Stomach (tissue), 9 donors: ENCODE results near the gene MYEOV. TPM values are rescaled to one million over a fixed set of nuclear protein-coding genes. Genes with fewer than 3 reads are reported as not detected.

Source experiments
- DNase-seq, 2 donors: peaks; one replicate each; pipeline versions ENCODE4 v3.0.0 to v3.0.0-alpha.2; 2013 to 2019
- H3K27ac ChIP-seq, 5 donors: fragments of 200-600 bp in 4 of 5; sonication (generic) in 4 of 5; one replicate each; pipeline ENCODE4 v1.5.1; 2013 to 2019; ENCODE audit warnings: mild to moderate bottlenecking in 1 of 5, moderate library complexity in 1 of 5
- H3K27me3 ChIP-seq, 3 donors: fragments of 200-600 bp; sonication (generic); one replicate each; pipeline ENCODE4 v1.5.1; 2017 to 2019; ENCODE audit warnings: mixed run types in 1 of 3
- H3K36me3 ChIP-seq, 4 donors: fragments of 200-600 bp; sonication (generic); 1 replicate in 3 of 4; 2 replicates in 1 of 4; pipeline ENCODE4 v1.5.1; 2016 to 2019
- H3K4me1 ChIP-seq, 4 donors: fragments of 200-600 bp; sonication (generic); one replicate each; pipeline ENCODE4 v1.5.1; 2016 to 2019
- H3K4me3 ChIP-seq, 4 donors: fragments of 200-600 bp; sonication (generic) in 3 of 4; one replicate each; pipeline ENCODE4 v1.5.1; 2016 to 2019; ENCODE audit warnings: mild to moderate bottlenecking in 1 of 4
- H3K9me3 ChIP-seq, 4 donors: fragments of 200-600 bp; sonication (generic); one replicate each; pipeline ENCODE4 v1.5.1; 2016 to 2019
- CTCF ChIP-seq, 7 experiments: fragments of 450-650 bp in 4 of 7; fragments of 200-600 bp in 3 of 7; sonication (generic) in 3 of 7; IDR thresholded peaks; one replicate each; pipeline ENCODE4 v1.5.1; 2016 to 2019; ENCODE audit warnings: antibody characterized with exemption in 7 of 7, control low read depth in 2 of 7, mild to moderate bottlenecking in 1 of 7
- EP300 ChIP-seq: sonication (generic); formaldehyde crosslinking; IDR thresholded peaks from one replicate; pipeline ENCODE4 v1.6.1; 2017; ENCODE audit warnings: antibody characterized with exemption
- POLR2A ChIP-seq, 4 donors: fragments of 450-650 bp; IDR thresholded peaks; one replicate each; pipeline ENCODE4 v1.6.1; 2016; ENCODE audit warnings: antibody characterized with exemption in 4 of 4, control low read depth in 2 of 4, mild to moderate bottlenecking in 1 of 4, moderate library complexity in 1 of 4
- POLR2AphosphoS5 ChIP-seq, 3 donors: sonication (generic); formaldehyde crosslinking; IDR thresholded peaks; one replicate each; pipeline ENCODE4 v1.6.1; 2016; ENCODE audit warnings: antibody characterized with exemption in 3 of 3
- WGBS, 5 donors: extraction: QIAGEN DNeasy Blood & Tissue Kit in 3 of 5; methylation state at CpG; one replicate each; pipeline versions ENCODE4 v1.1.5 to v1.1.7; 2013 to 2018; 5-methylcytosine and 5-hydroxymethylcytosine counted together
- intact Hi-C: fragments of 100-400 bp; cut with DNase I; formaldehyde crosslinking; loops from one replicate; pipeline ENCODE4 v1.15.1; 2023; ENCODE audit warnings: low total_unique reads
- polyA plus RNA-seq, 3 donors: library from polyadenylated mRNA; stranded (reverse); fragments of 200-250 nt; gene quantifications; one replicate each; pipeline ENCODE4 v1.2.3, GENCODE V29; 2013
- total RNA-seq, 5 donors: library from RNA; depleted of rRNA; stranded (reverse); fragments of >200 nt; gene quantifications; one replicate each; pipeline versions ENCODE4 v1.1.0 to v1.2.3, GENCODE V29; 2014 to 2016
- donor health status: healthy with polysubstance abuse.
- donor health status: Bipolar disorder and iron deficiency.
- donor health status: healthy.

The MYEOV gene
- total and polyA plus RNA-seq, 8 donors: 0.92 to 41.5 (median 8.5) TPM; not detected in 2

DNA sequence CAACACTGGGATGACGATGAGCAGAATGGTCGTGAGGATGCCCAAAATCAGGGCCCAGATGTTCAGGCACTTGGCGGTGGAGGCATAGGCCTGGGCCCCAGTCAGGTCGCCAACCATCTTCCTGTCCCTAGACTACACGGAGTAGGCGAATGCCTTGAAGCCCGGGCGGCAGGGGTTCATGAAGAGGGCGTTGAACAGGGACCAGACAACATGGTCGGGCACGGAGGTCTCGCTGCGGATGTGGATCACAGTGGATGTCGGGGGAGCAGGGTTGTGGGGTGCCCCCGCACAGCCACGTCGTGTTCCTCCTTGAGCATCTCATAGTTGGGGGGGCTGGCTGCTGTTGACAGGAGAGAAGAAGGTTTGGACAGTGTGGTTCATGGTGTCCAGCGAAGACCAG is 9.5 kb downstream of the MYEOV start:
- intact Hi-C loops: no loop called here
- Histone ChIP-seq H3K9me3 (no peaks in the 10 kb centered on the region), H3K36me3 (no peaks in the 10 kb centered on the region), H3K27ac (no peak overlapping the region), H3K4me3 (no peak overlapping the region), H3K27me3 (no peaks in the 10 kb centered on the region), H3K4me1 (peaks cover 19 to 44% (median 29%) of the 10 kb centered on the region in 4 donors)
- 95 to 97% (median 95%) methylated on average over 18 of the region's 18 CpGs for WGBS, 5 donors
- DNase-seq: no peak
- TF ChIP-seq POLR2A (IDR thresholded peaks at IDR 0.05) (no peak), POLR2AphosphoS5 (IDR thresholded peaks at IDR 0.05) (no peak), EP300 (no peak), CTCF (IDR thresholded peaks at IDR 0.05) (no peak)

- WGBS, 5 donors: 59 to 92% (median 80%) methylated on average over 1 of the region's 1 CpG
- intact Hi-C loops: no loop called here
- no peaks in the 10 kb centered on the region for H3K36me3 ChIP-seq
- DNase-seq: no peak
- H3K27ac ChIP-seq: no peak overlapping the region
- peaks cover 11 to 36% (median 21%) of the 10 kb centered on the region in 4 donors for H3K4me1 ChIP-seq
- H3K27me3 ChIP-seq: no peaks in the 10 kb centered on the region
- TF ChIP-seq POLR2AphosphoS5 (IDR thresholded peaks at IDR 0.05): no peak
- no peak for TF ChIP-seq CTCF (IDR thresholded peaks at IDR 0.05)
- no peak for TF ChIP-seq EP300
- TF ChIP-seq POLR2A (IDR thresholded peaks at IDR 0.05): no peak
- no peak overlapping the region for H3K4me3 ChIP-seq
- H3K9me3 ChIP-seq: no peaks in the 10 kb centered on the region
Observed at GRCh38 chr11:69304258-69304657, 10.3 kb downstream of the MYEOV start.

DNA sequence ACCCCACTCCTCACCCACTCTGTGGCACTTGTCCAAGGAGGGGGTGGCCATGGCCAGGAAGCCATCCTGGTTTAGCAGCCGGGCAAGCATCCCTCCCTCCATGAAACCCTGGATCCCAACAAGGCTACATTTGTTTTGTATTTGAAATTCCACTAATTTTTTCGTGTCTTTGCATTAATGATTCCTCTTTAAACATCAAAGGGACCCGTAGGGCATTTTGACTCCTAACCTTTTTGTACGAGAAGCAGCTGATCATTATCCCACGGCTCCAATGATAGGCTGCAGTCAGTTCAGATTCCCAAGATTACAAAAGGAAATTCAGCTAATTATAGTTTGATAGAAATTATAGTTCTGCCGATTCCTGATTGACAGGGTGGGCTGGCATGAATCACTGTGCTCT is 10.7 kb downstream of the MYEOV start:
- no peaks in the 10 kb centered on the region for H3K27me3 ChIP-seq
- WGBS, 5 donors: 72 to 77% (median 75%) methylated on average over 6 of the region's 6 CpGs
- DNase-seq: no peak
- intact Hi-C loops: no loop called here
- TF ChIP-seq POLR2AphosphoS5 (IDR thresholded peaks at IDR 0.05): no peak
- no peak for TF ChIP-seq EP300
- TF ChIP-seq POLR2A (IDR thresholded peaks at IDR 0.05): no peak
- TF ChIP-seq CTCF (IDR thresholded peaks at IDR 0.05): no peak
- no peaks in the 10 kb centered on the region for H3K9me3 ChIP-seq
- H3K27ac ChIP-seq: no peak overlapping the region
- no peak overlapping the region for H3K4me3 ChIP-seq
- H3K36me3 ChIP-seq: no peaks in the 10 kb centered on the region
- H3K4me1 ChIP-seq: peaks cover 7 to 31% (median 18%) of the 10 kb centered on the region in 4 donors

- Histone ChIP-seq H3K27ac (no peak overlapping the region), H3K27me3 (no peaks in the 10 kb centered on the region), H3K4me1 (peaks cover 7 to 19% (median 16%) of the 10 kb centered on the region in 4 donors), H3K9me3 (no peaks in the 10 kb centered on the region), H3K36me3 (no peaks in the 10 kb centered on the region), H3K4me3 (no peak overlapping the region)
- WGBS, 5 donors: 45 to 66% (median 48%) methylated on average over 10 to 11 of the region's 11 CpGs
- no peak for DNase-seq
- intact Hi-C loops: no loop called here
- no peak for TF ChIP-seq POLR2A (IDR thresholded peaks at IDR 0.05)
- TF ChIP-seq CTCF (IDR thresholded peaks at IDR 0.05): no peak
- TF ChIP-seq EP300: no peak
- TF ChIP-seq POLR2AphosphoS5 (IDR thresholded peaks at IDR 0.05): no peak
Observed at GRCh38 chr11:69305885-69306540, 12.1 kb downstream of the MYEOV start.
